Astrocyte (in vitro differentiated cells and primary cell): ENCODE data around the gene USP47. TPM values are rescaled to one million over a fixed set of nuclear protein-coding genes. Genes with fewer than 3 reads are reported as not detected.

Source experiments
- DNase-seq: peaks from one replicate; pipeline ENCODE4 v3.0.0-alpha.2; 2010; ENCODE audit warnings: low read depth
- FAIRE-seq: peaks from 2 replicates; lab custom pipeline; 2011; peaks lifted over from hg19 to GRCh38; lab: Jason Lieb, UNC
- H2AFZ ChIP-seq: 2 replicates; pipeline ENCODE4 v1.6.0; 2012; ENCODE audit warnings: low read depth, low read length, inconsistent platforms
- H3K27ac ChIP-seq: 2 replicates; pipeline ENCODE4 v1.5.1; 2011; ENCODE audit warnings: low read depth, low read length, inconsistent platforms
- H3K27me3 ChIP-seq: 2 replicates; pipeline ENCODE4 v1.6.0; 2011; ENCODE audit warnings: low read length, inconsistent platforms; ENCODE audit not compliant: insufficient read depth
- H3K36me3 ChIP-seq: 2 replicates; pipeline ENCODE4 v1.5.1; 2011; ENCODE audit warnings: low read length, inconsistent platforms; ENCODE audit not compliant: insufficient read depth
- H3K4me1 ChIP-seq: 2 replicates; pipeline ENCODE4 v1.5.1; 2011; ENCODE audit warnings: low read length, inconsistent platforms; ENCODE audit not compliant: insufficient read depth
- H3K4me2 ChIP-seq: 2 replicates; pipeline ENCODE4 v1.6.0; 2012; ENCODE audit warnings: low read length, inconsistent platforms
- H3K4me3 ChIP-seq: 2 replicates; pipeline ENCODE4 v1.5.1; 2011; ENCODE audit warnings: low read depth, mild to moderate bottlenecking, low read length, inconsistent platforms; ENCODE audit not compliant: insufficient read depth
- H3K79me2 ChIP-seq: 2 replicates; pipeline ENCODE4 v1.6.0; 2012; ENCODE audit warnings: mild to moderate bottlenecking, low read length, inconsistent platforms; ENCODE audit not compliant: insufficient read depth
- H3K9ac ChIP-seq: 2 replicates; pipeline ENCODE4 v1.6.0; 2012; ENCODE audit warnings: mild to moderate bottlenecking, low read length, inconsistent platforms
- H3K9me3 ChIP-seq: 2 replicates; pipeline ENCODE4 v1.5.1; 2012; ENCODE audit warnings: low read depth, mild to moderate bottlenecking, low read length, inconsistent platforms; ENCODE audit not compliant: insufficient read depth
- H4K20me1 ChIP-seq: 2 replicates; pipeline ENCODE4 v1.6.0; 2012; ENCODE audit warnings: low read length, inconsistent platforms; ENCODE audit not compliant: insufficient read depth
- H3K27ac Mint-ChIP-seq: one replicate; pipeline ENCODE4 v1.8.0; 2021; ENCODE audit warnings: mild to moderate bottlenecking, mixed read lengths; ENCODE audit not compliant: unreplicated experiment
- H3K27me3 Mint-ChIP-seq: one replicate; pipeline ENCODE4 v1.8.0; 2021; ENCODE audit warnings: low read depth, mixed read lengths; ENCODE audit not compliant: unreplicated experiment
- H3K36me3 Mint-ChIP-seq: one replicate; pipeline ENCODE4 v1.8.0; 2021; ENCODE audit warnings: low read depth, mixed read lengths; ENCODE audit not compliant: unreplicated experiment
- H3K4me1 Mint-ChIP-seq: one replicate; pipeline ENCODE4 v1.8.0; 2021; ENCODE audit warnings: low read depth, mixed read lengths; ENCODE audit not compliant: unreplicated experiment
- H3K4me3 Mint-ChIP-seq: one replicate; pipeline ENCODE4 v1.8.0; 2021; ENCODE audit warnings: mild to moderate bottlenecking, moderate library complexity, mixed read lengths; ENCODE audit not compliant: unreplicated experiment
- H3K9me3 Mint-ChIP-seq: one replicate; pipeline ENCODE4 v1.8.0; 2021; ENCODE audit warnings: mild to moderate bottlenecking, mixed read lengths; ENCODE audit not compliant: unreplicated experiment
- EZH2 ChIP-seq: IDR thresholded peaks from 2 replicates; pipeline ENCODE4 v1.6.1; 2012; ENCODE audit warnings: mild to moderate bottlenecking, low read length, inconsistent platforms; ENCODE audit not compliant: insufficient read depth
- total RNA-seq: library from RNA; stranded (reverse); gene quantifications from 2 replicates; pipeline ENCODE4 v1.2.1, GENCODE V29; 2021
- TF ChIP-seq, protein P1 (sequence below): IDR thresholded peaks from 2 replicates; pipeline ENCODE4 v1.5.1; 2011; ENCODE audit warnings: low read depth, mild to moderate bottlenecking, inconsistent platforms, low read length, moderate library complexity; ENCODE audit not compliant: insufficient read depth

The USP47 gene
- total RNA-seq, 1 donor from 2014 or later = 49.5 TPM

DNA sequence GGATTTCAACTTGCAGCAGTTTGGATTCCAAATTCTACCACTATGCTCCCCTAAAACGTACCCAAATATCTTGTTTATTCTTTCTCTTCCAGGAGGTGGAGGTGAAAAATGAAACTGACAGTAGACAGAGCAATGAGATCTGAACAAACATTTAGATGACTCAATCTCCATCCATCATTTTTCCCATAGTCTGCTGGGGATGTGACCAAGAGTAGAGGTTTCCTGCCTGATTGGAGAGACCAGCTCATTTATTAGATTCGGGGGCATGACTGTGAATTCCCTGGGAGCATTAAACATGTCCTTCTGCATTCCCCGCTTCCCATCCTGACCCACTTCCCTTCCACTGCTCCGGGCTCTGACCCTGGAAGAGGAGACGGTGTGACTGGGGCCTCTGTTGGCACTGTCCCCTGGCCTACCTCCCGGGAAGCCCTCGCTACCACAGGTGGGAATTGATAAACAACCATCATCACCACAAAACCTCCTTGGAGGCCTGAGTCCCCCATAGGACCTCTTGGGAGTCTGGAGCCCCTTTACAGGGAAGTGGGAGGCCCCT is 146.4 kb downstream of the USP47 start:
- Histone ChIP-seq H3K9me3 (no peaks in the 10 kb centered on the region), H3K27ac (peak overlapping the region; percentile 94), H3K36me3 (no peaks in the 10 kb centered on the region), H4K20me1 (no peaks in the 10 kb centered on the region), H3K4me1 (peaks cover 71% of the 10 kb centered on the region), H3K4me3 (no peak overlapping the region), H3K79me2 (peaks cover 18% of the 10 kb centered on the region), H3K9ac (peak overlapping the region; percentile 74), H3K4me2 (peak overlapping the region; percentile 71), H2AFZ (peak overlapping the region; percentile 7), H3K27me3 (no peaks in the 10 kb centered on the region)
- Mint-ChIP-seq H3K4me3 (peak overlapping the region; percentile 23), H3K27ac (peak overlapping the region; percentile 94), H3K4me1 (peaks cover 70% of the 10 kb centered on the region), H3K36me3 (peaks cover 29% of the 10 kb centered on the region), H3K27me3 (no peaks in the 10 kb centered on the region), H3K9me3 (no peaks in the 10 kb centered on the region)
- DNase-seq (peak; percentile 84), FAIRE-seq (peak; percentile 49)
- TF ChIP-seq, protein P1, sequence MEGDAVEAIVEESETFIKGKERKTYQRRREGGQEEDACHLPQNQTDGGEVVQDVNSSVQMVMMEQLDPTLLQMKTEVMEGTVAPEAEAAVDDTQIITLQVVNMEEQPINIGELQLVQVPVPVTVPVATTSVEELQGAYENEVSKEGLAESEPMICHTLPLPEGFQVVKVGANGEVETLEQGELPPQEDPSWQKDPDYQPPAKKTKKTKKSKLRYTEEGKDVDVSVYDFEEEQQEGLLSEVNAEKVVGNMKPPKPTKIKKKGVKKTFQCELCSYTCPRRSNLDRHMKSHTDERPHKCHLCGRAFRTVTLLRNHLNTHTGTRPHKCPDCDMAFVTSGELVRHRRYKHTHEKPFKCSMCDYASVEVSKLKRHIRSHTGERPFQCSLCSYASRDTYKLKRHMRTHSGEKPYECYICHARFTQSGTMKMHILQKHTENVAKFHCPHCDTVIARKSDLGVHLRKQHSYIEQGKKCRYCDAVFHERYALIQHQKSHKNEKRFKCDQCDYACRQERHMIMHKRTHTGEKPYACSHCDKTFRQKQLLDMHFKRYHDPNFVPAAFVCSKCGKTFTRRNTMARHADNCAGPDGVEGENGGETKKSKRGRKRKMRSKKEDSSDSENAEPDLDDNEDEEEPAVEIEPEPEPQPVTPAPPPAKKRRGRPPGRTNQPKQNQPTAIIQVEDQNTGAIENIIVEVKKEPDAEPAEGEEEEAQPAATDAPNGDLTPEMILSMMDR = no peak
- TF ChIP-seq EZH2 = no peak

DNA sequence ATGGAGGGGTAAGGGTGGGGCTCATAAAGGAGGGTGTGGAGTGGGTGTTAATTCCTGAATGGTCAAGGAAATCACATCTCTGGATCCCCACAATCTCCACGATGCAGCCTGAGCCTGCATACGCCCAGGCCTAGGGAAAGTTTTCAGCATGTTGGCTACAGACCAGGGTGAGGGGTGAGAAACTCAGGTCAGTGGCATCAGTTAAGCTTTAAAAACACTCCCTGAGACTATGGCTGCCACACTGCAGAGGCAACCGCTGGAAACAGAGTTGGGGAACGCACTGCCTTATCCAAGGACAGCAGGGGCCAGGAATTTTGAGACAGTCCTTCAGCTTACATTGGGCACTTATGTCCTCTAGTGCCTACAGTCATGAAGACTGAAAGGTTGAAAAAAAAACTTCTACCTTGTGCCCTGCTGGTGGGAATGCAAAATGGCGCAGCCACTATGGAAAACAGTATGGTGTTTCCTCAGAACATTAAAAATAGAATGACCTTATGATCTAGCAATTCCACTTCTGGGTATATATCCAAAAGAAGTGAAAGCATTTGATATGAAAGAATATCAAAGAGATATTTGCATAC is 147.0 kb downstream of the USP47 start:
- no peak for TF ChIP-seq EZH2
- TF ChIP-seq, protein P1 = peak; percentile 41
- H3K9me3 Mint-ChIP-seq = no peaks in the 10 kb centered on the region
- DNase-seq = no peak
- FAIRE-seq = no peak
- Histone ChIP-seq H3K9me3 (no peaks in the 10 kb centered on the region), H3K36me3 (no peaks in the 10 kb centered on the region), H3K4me1 (peaks cover 69% of the 10 kb centered on the region), H3K27ac (peak overlapping the region; percentile 94), H3K9ac (peak overlapping the region; percentile 74), H4K20me1 (no peaks in the 10 kb centered on the region), H3K4me2 (peak overlapping the region; percentile 71), H2AFZ (peak overlapping the region; percentile 7), H3K27me3 (no peaks in the 10 kb centered on the region), H3K79me2 (peaks cover 18% of the 10 kb centered on the region), H3K4me3 (no peak overlapping the region)
- H3K36me3 Mint-ChIP-seq = peaks cover 25% of the 10 kb centered on the region
- H3K4me1 Mint-ChIP-seq = peaks cover 74% of the 10 kb centered on the region
- peak overlapping the region; percentile 94 for H3K27ac Mint-ChIP-seq
- H3K4me3 Mint-ChIP-seq = no peak overlapping the region
- H3K27me3 Mint-ChIP-seq = no peaks in the 10 kb centered on the region
